ENCODE measurements around the gene ZNF580. TPM values are rescaled to one million over a fixed set of nuclear protein-coding genes. Genes with fewer than 3 reads are reported as not detected.
A peak's percentile ranks its signal among the peaks of the same experiment; 100 is the strongest.

ZNF580 gene
- polyA plus RNA-seq, 1 donor (not counting 4 experiments of a cell fraction or from before 2014, with no cell fraction given), result 3.0 TPM

GRCh38 chr19:55641426-55642152, 787 bp downstream of the ZNF580 start:
- Histone ChIP-seq H3K9ac (ENCODE audit: control insufficient read depth, extremely low read depth, insufficient read depth, low read length) (peak overlapping the region; percentile 88), H4K20me1 (ENCODE audit: control insufficient read depth, extremely low read depth, insufficient read depth, low read length) (no peaks in the 10 kb centered on the region), H2AFZ (ENCODE audit: control insufficient read depth, low read length) (no peak overlapping the region), H3K4me1 (ENCODE audit: control insufficient read depth, extremely low read depth, insufficient read depth, low read length) (peaks cover 32% of the 10 kb centered on the region), H3K27me3 (ENCODE audit: control insufficient read depth, extremely low read depth, insufficient read depth, low read length) (no peaks in the 10 kb centered on the region), H3K36me3 (ENCODE audit: control insufficient read depth in 2 of 2, extremely low read depth in 1 of 2, insufficient read depth in 2 of 2, low read length in 2 of 2) (peaks cover 7 to 16% of the 10 kb centered on the region in 2 experiments), H3K4me2 (ENCODE audit: control insufficient read depth, extremely low read depth, insufficient read depth, low read depth, low read length) (peak overlapping the region; percentile 90), H3K79me2 (ENCODE audit: control insufficient read depth, insufficient read depth, low read length) (peaks cover 51% of the 10 kb centered on the region), H3K27ac (ENCODE audit: control insufficient read depth, insufficient read depth, low read length) (peak overlapping the region; percentile 67), H3K9me3 (ENCODE audit: control insufficient read depth, low read depth, low read length) (no peaks in the 10 kb centered on the region), H3K4me3 (ENCODE audit: control insufficient read depth in 2 of 3, extremely low read depth in 1 of 3, insufficient read depth in 2 of 3, low read depth in 1 of 3, low read length in 3 of 3) (peak overlapping the region; percentile 74 to 92 (median 90)), H3K9me1 (ENCODE audit: control insufficient read depth, extremely low read depth, insufficient read depth, low read length) (no peaks in the 10 kb centered on the region)
- dilution Hi-C loops (cut with MboI; ENCODE audit: extremely low pct_ligation_motif_present, low sequenced_read_pairs), result no loop called here
- FAIRE-seq (no peak), DNase-seq (ENCODE audit: low read depth, low spot score) (no peak)
- TF ChIP-seq CTCF (optimal IDR thresholded peaks at IDR 0.05 in 1 of 3, IDR thresholded peaks at IDR 0.05 in 1 of 3, conservative IDR thresholded peaks at IDR 0.05 in 1 of 3; ENCODE audit: extremely low read depth in 1 of 3, insufficient read depth in 2 of 3, low read length in 3 of 3), result no peak
- TF ChIP-seq EZH2 (IDR thresholded peaks at IDR 0.05; ENCODE audit: low read length), result no peak

GRCh38 chr19:55642153-55643002, 1.6 kb downstream of the ZNF580 start:
- DNase-seq (ENCODE audit: low read depth, low spot score), result no peak
- dilution Hi-C loops (cut with MboI; ENCODE audit: extremely low pct_ligation_motif_present, low sequenced_read_pairs), result no loop called here

More at GRCh38 chr19:55642153-55643002, 1.6 kb downstream of the ZNF580 start:
- H3K4me2 ChIP-seq (ENCODE audit: control insufficient read depth, extremely low read depth, insufficient read depth, low read depth, low read length), result peak overlapping the region; percentile 90
- TF ChIP-seq EZH2 (IDR thresholded peaks at IDR 0.05; ENCODE audit: low read length) (no peak), CTCF (optimal IDR thresholded peaks at IDR 0.05 in 1 of 3, IDR thresholded peaks at IDR 0.05 in 1 of 3, conservative IDR thresholded peaks at IDR 0.05 in 1 of 3; ENCODE audit: extremely low read depth in 1 of 3, insufficient read depth in 2 of 3, low read length in 3 of 3) (no peak)
- H3K36me3 ChIP-seq (ENCODE audit: control insufficient read depth in 2 of 2, extremely low read depth in 1 of 2, insufficient read depth in 2 of 2, low read length in 2 of 2), result peaks cover 8 to 16% of the 10 kb centered on the region in 2 experiments
- H2AFZ ChIP-seq (ENCODE audit: control insufficient read depth, low read length), result no peak overlapping the region
- peak overlapping the region; percentile 74 to 92 (median 90) for H3K4me3 ChIP-seq (ENCODE audit: control insufficient read depth in 2 of 3, extremely low read depth in 1 of 3, insufficient read depth in 2 of 3, low read depth in 1 of 3, low read length in 3 of 3)
- peak overlapping the region; percentile 88 for H3K9ac ChIP-seq (ENCODE audit: control insufficient read depth, extremely low read depth, insufficient read depth, low read length)
- H3K4me1 ChIP-seq (ENCODE audit: control insufficient read depth, extremely low read depth, insufficient read depth, low read length), result peaks cover 33% of the 10 kb centered on the region
- FAIRE-seq, result no peak
- H3K27ac ChIP-seq (ENCODE audit: control insufficient read depth, insufficient read depth, low read length), result peak overlapping the region; percentile 45
- H3K79me2 ChIP-seq (ENCODE audit: control insufficient read depth, insufficient read depth, low read length), result peaks cover 44% of the 10 kb centered on the region
- H4K20me1 ChIP-seq (ENCODE audit: control insufficient read depth, extremely low read depth, insufficient read depth, low read length), result no peaks in the 10 kb centered on the region
- no peaks in the 10 kb centered on the region for H3K9me3 ChIP-seq (ENCODE audit: control insufficient read depth, low read depth, low read length)
- H3K9me1 ChIP-seq (ENCODE audit: control insufficient read depth, extremely low read depth, insufficient read depth, low read length), result no peaks in the 10 kb centered on the region
- no peaks in the 10 kb centered on the region for H3K27me3 ChIP-seq (ENCODE audit: control insufficient read depth, extremely low read depth, insufficient read depth, low read length)
